ENCODE measurements around the gene BNIP5. TPM values are rescaled to one million over a fixed set of nuclear protein-coding genes. Genes with fewer than 3 reads are reported as not detected.

Gene BNIP5
- total RNA-seq, 1 experiment from 2014 or later: not detected

- Mint-ChIP-seq H3K27me3 (ENCODE audit: low read depth) (no peaks in the 10 kb centered on the region), H3K36me3 (no peaks in the 10 kb centered on the region), H3K4me3 (no peak overlapping the region), H3K27ac (no peak overlapping the region), H3K9me3 (peaks cover 9% of the 10 kb centered on the region), H3K4me1 (peaks cover 7% of the 10 kb centered on the region)
- no peak for TF ChIP-seq FOXJ3 (CRISPR knock-in tag; IDR thresholded peaks at IDR 0.05; ENCODE audit: borderline replicate concordance)
- no peak for TF ChIP-seq ATF6 (CRISPR knock-in tag; IDR thresholded peaks at IDR 0.05)
- TF ChIP-seq USF2 (CRISPR knock-in tag; IDR thresholded peaks at IDR 0.05): no peak
- TF ChIP-seq IRF1 (CRISPR knock-in tag; IDR thresholded peaks at IDR 0.05): no peak
- TF ChIP-seq AFF4 (CRISPR knock-in tag; IDR thresholded peaks at IDR 0.05; ENCODE audit: borderline replicate concordance): no peak
- no peak for TF ChIP-seq GRHL2 (CRISPR knock-in tag; IDR thresholded peaks at IDR 0.05; ENCODE audit: insufficient replicate concordance, severe bottlenecking)
- TF ChIP-seq ZNF138 (CRISPR knock-in tag; conservative IDR thresholded peaks at IDR 0.05): no peak
- no peak for TF ChIP-seq ZNF232 (CRISPR knock-in tag; IDR thresholded peaks at IDR 0.05)
- POLR2A ChIA-PET: no interaction called here
- no peak for DNase-seq (ENCODE audit: low spot score)
- ATAC-seq: no peak
- CTCF ChIA-PET: no interaction called here
Measured at GRCh38 chr6:36308514-36308913, 28.2 kb downstream of the BNIP5 start.

GRCh38 chr6:36306375-36306774 is 30.3 kb downstream of the BNIP5 start:
- CTCF ChIA-PET: interaction anchor here (0.7 to 2.1 kb wide), 3 partner anchors 14 to 61 kb away, joined by 3 to 11 read pairs (median 5); no protein-coding TSS in a partner anchor
- H3K27me3 Mint-ChIP-seq (ENCODE audit: low read depth): no peaks in the 10 kb centered on the region
- ATAC-seq (no peak), DNase-seq (ENCODE audit: low spot score) (no peak)
- no peak overlapping the region for H3K4me3 Mint-ChIP-seq
- H3K9me3 Mint-ChIP-seq: peaks cover 9% of the 10 kb centered on the region
- H3K36me3 Mint-ChIP-seq: no peaks in the 10 kb centered on the region
- POLR2A ChIA-PET: interaction anchor here (0.5 kb wide), 1 partner anchor 259 kb away, joined by 3 read pairs; no protein-coding TSS in a partner anchor
- no peak overlapping the region for H3K27ac Mint-ChIP-seq
- peaks cover 9% of the 10 kb centered on the region for H3K4me1 Mint-ChIP-seq
- TF ChIP-seq ZNF263 (CRISPR knock-in tag; IDR thresholded peaks at IDR 0.05; ENCODE audit: low read depth) (no peak), ZSCAN18 (CRISPR knock-in tag; IDR thresholded peaks at IDR 0.05) (no peak), RELA (CRISPR knock-in tag; IDR thresholded peaks at IDR 0.05; ENCODE audit: borderline replicate concordance) (no peak), ERG (CRISPR knock-in tag; IDR thresholded peaks at IDR 0.05) (no peak), ZMAT4 (CRISPR knock-in tag; IDR thresholded peaks at IDR 0.05) (no peak), ATF1 (CRISPR knock-in tag; IDR thresholded peaks at IDR 0.05) (no peak), ZBTB43 (CRISPR knock-in tag; IDR thresholded peaks at IDR 0.05) (no peak), CBFB (CRISPR knock-in tag; IDR thresholded peaks at IDR 0.05; ENCODE audit: low read depth) (no peak), HMGXB4 (CRISPR knock-in tag; IDR thresholded peaks at IDR 0.05) (no peak)
